Caki2 (cell line): ENCODE data around the gene PELI1. TPM values are rescaled to one million over a fixed set of nuclear protein-coding genes. Genes with fewer than 3 reads are reported as not detected.

Experiments
- DNase-seq: peaks from one replicate; pipeline ENCODE4 v3.0.0-alpha.2; 2015; ENCODE audit warnings: low read depth
- in situ Hi-C: cut with HindIII; loops from 2 replicates; pipeline ENCODE4 v1.10.0; 2016; ENCODE audit warnings: low sequenced_read_pairs, low pct_unique_long_range_greater_than_20kb, mixed read lengths
- total RNA-seq: library from RNA; depleted of rRNA; stranded (reverse); fragments of >200 nt; shearing (Covaris generic); gene quantifications from 2 replicates; pipeline ENCODE4 v1.2.3, GENCODE V29; 2014; ENCODE audit warnings: low replicate concordance

The PELI1 gene
- total RNA-seq, 1 experiment from 2014 or later = 8.4 TPM

DNA sequence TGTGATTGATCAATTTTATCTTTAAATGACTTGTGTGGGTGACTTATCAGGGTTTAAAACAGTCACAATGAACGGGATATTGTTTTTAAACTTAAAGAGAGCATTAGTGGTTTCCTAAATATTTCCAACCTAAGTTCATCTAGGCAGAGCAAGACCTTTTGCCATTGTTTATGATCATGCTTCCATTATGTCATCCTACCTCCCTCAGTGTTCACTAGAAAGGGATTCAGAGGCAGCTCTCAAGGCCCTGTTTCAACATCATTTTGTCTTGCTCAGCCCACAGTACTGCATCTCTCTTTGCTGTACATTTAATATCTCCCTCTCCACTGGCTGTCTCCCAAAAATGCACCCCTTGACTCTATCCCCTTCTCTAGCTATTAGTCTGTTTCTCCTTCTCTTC lies 21.5 kb upstream of the PELI1 start:
- in situ Hi-C loops = no loop called here
- no peak for DNase-seq

DNA sequence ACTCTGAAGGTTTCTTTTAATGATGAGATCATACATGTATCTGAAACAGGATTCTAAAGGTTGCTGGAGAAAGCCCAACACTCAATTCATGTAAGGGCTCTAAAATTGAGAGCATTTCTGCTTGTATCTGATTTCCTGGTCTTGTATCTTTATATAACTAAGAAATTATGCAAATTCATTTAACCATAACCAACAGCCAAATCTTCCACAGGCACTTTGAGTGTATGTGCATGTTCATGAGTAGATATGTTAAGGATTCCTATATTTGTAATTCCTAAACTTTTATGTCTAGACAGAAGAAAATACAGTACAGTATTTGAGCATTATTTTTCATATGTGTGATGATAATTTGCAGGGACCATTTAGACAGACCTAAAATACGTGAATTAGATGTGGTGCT lies 20.4 kb upstream of the PELI1 start:
- no peak for DNase-seq
- in situ Hi-C loops = no loop called here

GRCh38 chr2:64162516-64162915 lies 18.3 kb upstream of the PELI1 start:
- in situ Hi-C loops = no loop called here
- no peak for DNase-seq

GRCh38 chr2:64157792-64158191 lies 13.6 kb upstream of the PELI1 start:
- no peak for DNase-seq

GRCh38 chr2:64153811-64154210 lies 9.6 kb upstream of the PELI1 start:
- DNase-seq = no peak
- in situ Hi-C loops = no loop called here

More at GRCh38 chr2:64157792-64158191, 13.6 kb upstream of the PELI1 start:
- in situ Hi-C loops = no loop called here

DNA sequence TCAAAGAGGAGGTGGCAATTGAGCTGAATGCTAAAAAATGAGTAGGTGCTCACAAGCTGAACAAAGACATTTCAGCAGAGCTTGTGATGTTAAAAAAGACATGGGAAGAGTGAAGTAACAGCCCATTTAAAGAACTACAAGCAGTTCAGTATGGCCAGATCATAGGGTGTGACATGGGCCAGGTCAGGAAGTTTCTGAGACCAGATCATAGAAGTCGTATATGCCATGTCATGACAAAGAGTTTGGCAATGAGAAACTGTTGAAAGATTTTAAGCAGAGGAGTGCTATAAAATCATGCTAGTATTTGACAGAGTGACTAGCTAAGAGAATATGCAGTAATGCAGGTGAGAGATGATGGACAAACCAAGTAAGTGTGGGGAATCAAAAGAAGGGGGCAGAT lies 7.3 kb upstream of the PELI1 start:
- DNase-seq = no peak
- in situ Hi-C loops = no loop called here

DNA sequence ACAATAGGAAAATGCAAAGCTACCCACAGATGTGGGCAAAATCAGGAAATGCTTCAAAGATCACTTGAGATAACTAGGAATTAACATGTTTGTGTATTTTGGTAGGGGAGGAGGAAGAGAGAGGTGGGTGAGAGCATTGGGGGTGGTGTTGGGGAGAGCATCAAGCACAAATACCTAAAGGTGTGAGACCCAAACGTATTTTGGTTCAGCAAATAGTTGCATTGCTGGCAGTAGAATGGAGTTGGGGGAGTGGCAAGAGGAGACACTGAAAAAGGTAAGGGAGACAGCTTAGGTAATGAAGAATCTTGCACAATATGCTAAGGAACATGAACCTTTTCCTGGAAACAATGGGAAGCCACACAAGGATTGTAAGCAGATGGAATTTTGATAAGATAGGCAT lies 1.5 kb upstream of the PELI1 start:
- in situ Hi-C loops = loop anchor here (25.0 kb wide), 1 partner anchor 108 kb away; no protein-coding TSS in a partner anchor
- DNase-seq = no peak

DNA sequence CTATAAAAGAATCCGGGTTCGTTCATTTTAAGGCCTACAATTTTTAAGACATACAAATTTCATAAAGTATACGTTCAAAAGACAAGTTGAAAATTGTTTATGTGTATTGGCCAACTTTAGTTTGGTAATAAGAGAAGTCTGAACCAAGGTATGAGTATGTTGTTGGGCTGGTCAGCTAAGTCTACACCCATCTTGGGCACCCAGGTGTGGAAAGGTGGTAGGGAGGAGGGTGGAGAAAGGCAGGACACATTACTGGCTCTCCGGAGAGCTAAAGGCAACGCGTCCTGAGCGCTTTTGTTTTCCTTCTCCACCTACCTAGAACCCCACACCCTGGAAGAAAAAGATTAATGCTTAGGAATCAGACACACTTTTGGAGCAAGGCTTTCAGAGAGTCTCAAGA lies 899 bp upstream of the PELI1 start:
- in situ Hi-C loops = loop anchor here (25.0 kb wide), 1 partner anchor 108 kb away; no protein-coding TSS in a partner anchor
- no peak for DNase-seq

GRCh38 chr2:64143169-64144056 lies 807 bp downstream of the PELI1 start:
- in situ Hi-C loops = loop anchor here (25.0 kb wide), 1 partner anchor 106 kb away; no protein-coding TSS in a partner anchor

DNA sequence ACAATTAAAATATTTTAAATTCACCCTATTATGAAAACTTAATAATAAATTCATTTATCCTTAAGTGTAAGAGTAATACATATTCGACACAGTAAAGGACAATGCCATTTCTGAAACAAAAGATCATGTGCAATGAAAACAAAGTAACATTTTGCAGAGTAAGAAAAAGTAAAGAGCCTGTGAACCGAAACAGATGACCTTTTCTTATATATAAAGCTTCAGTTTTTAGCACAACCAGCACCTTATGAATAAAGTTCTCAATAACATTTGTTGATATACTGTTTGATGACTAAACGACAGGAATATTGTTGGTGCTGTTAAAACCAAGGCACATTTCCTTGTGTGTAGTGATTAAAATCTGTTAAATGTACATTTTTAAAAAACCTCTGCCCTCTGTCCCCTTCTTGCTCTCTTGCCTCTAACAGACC lies 1.5 kb downstream of the PELI1 start:
- in situ Hi-C loops = loop anchor here (25.0 kb wide), 1 partner anchor 105 kb away; no protein-coding TSS in a partner anchor
- DNase-seq = no peak

More at GRCh38 chr2:64143169-64144056, 807 bp downstream of the PELI1 start:
- peak; percentile 48 for DNase-seq

GRCh38 chr2:64141674-64142405 lies 2.4 kb downstream of the PELI1 start:
- in situ Hi-C loops = loop anchor here (25.0 kb wide), 1 partner anchor 105 kb away; no protein-coding TSS in a partner anchor
- peak; percentile 32 for DNase-seq

- peak; percentile 16 for DNase-seq
- in situ Hi-C loops = loop anchor here (25.0 kb wide), 1 partner anchor 103 kb away; no protein-coding TSS in a partner anchor
Observed at GRCh38 chr2:64140665-64141200, 3.5 kb downstream of the PELI1 start.

GRCh38 chr2:64139956-64140355 lies 4.3 kb downstream of the PELI1 start:
- no peak for DNase-seq
- in situ Hi-C loops = loop anchor here (25.0 kb wide), 1 partner anchor 103 kb away; no protein-coding TSS in a partner anchor

- no peak for DNase-seq
- in situ Hi-C loops = loop anchor here (25.0 kb wide), 1 partner anchor 101 kb away; no protein-coding TSS in a partner anchor
Observed at GRCh38 chr2:64137996-64138395, 6.2 kb downstream of the PELI1 start.

GRCh38 chr2:64137567-64137966 lies 6.7 kb downstream of the PELI1 start:
- no peak for DNase-seq
- in situ Hi-C loops = loop anchor here (25.0 kb wide), 1 partner anchor 100 kb away; no protein-coding TSS in a partner anchor

GRCh38 chr2:64135421-64135820 lies 8.8 kb downstream of the PELI1 start:
- in situ Hi-C loops = loop anchor here (25.0 kb wide), 1 partner anchor 98 kb away; no protein-coding TSS in a partner anchor

GRCh38 chr2:64134813-64135212 lies 9.4 kb downstream of the PELI1 start:
- DNase-seq = no peak
- in situ Hi-C loops = loop anchor here (25.0 kb wide), 1 partner anchor 98 kb away; no protein-coding TSS in a partner anchor

More at GRCh38 chr2:64135421-64135820, 8.8 kb downstream of the PELI1 start:
- no peak for DNase-seq

DNA sequence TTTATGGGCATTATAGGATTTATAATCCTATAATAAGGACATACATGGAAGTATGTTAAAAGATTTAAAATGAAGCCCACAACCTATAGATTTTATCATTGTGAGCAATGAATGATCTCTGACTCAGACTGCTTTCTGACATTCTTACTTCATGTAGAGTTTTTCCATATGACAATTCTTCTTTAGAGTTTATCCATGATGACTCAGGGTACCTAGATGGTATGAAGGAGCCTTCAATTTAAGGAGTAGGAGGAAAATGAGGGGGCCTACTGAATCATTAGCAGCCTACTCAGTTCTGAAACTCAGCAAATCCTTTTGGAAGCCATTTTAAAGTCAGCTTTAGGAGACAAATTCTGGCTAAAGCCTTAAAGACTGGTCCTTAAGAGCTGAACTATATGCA lies 10.4 kb downstream of the PELI1 start:
- in situ Hi-C loops = loop anchor here (25.0 kb wide), 1 partner anchor 97 kb away; no protein-coding TSS in a partner anchor
- DNase-seq = no peak
